CD4-positive, alpha-beta T cell treated with Interleukin-10 for 1 hour (primary cell): ENCODE measurements around the gene SH2D6.
"Not testable (repeated sequence)": the region's sequence is repeated elsewhere in the genome, so short reads cannot be mapped to it uniquely, and the experiment has no call there.

Experiments
- DNase-seq: peaks from one replicate; pipeline ENCODE4 v3.0.0-alpha.2; 2020

SH2D6 gene

DNA sequence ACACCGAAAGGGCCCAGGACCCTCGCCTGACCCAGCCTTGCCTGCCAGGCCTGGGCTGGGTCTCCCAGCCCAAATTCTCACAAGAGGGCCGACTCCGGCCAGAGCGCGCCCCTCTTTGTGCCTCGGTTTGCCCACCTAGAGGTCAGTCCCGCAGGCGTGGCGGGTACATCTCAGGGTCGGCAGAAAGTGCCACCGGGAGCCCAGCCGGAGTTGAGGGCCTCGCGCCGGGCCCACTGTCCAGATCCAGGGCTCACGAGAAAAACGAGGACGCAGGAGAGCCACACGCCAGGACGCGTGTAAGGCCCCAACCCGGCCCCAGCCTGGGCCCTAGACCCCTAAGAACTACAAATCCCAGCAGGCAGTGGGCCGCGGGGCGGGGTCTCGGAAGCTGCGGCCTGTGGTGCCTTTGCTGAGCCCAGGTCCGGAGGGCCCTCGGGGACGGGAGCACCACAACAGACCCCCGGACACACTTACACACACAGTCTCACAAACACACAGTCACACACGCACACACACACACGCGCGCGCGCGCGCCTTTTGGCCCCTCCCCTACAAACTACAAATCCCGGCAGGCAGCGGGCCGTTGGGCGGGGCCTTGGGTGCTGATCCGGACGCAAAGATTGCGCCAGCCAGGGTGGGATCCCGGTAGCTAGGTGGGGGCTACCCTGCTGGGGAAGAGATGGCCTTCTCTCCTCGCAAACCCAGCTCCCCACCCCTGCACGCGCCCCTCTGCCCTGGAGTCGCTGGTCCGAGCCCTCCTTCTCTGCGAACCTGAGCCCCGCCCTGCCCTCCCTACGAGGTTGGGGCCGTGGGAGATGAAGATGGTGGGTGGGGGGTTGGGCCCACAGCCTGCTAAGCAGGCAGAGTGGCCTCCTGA lies at the start of gene SH2D6:
TSS of gene SH2D6 (plus strand) at position 583 of the 877 bp plus-strand sequence. CDS start 10,752 bp downstream, outside the sequence.
- peak; percentile 86 for DNase-seq

DNA sequence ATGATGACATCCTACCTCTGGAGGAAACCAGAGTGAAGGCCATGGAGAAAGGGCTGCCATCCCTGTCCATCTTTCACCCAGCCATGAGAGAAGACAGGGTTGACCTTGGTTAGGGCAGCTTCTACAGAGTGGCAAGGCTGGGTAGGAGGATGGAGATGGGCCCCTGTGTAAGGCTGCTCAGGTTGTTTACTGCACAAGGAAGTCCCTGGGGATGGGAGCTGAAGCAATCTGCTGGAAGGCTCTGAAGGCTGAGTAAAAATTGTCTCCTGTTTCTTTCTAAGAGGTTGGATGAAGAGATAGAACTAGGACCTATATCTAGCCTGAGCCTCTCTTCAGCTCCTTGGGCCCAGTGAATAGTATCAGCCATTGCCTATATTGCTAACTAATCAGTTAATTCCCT lies 49.6 kb upstream of the SH2D6 start:
- no peak for DNase-seq

DNA sequence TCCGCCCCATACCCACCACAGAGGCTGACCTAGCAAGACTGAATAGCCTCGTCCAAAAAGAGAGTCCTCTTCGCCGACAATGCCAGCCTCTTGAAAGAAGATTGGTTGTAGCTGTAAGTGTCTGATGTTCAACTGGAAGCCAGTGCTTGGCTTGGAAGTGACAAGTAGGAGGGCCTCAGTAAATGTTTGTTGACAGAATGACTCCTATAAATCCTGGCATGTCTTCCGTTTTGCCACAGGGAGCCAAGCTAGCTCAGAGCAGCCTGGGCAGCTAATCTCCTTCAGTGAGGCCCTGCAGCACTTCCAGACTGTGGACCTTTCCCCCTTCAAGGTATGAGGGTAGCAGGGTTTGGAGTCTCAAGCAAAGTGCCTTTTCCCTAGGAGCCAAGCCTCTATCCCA lies 49.0 kb upstream of the SH2D6 start:
- no peak for DNase-seq

GRCh38 chr2:85371045-85371444 lies 47.5 kb upstream of the SH2D6 start:
- no peak for DNase-seq

- DNase-seq, result no peak
Measured at GRCh38 chr2:85376291-85377065, 42.0 kb upstream of the SH2D6 start.

DNA sequence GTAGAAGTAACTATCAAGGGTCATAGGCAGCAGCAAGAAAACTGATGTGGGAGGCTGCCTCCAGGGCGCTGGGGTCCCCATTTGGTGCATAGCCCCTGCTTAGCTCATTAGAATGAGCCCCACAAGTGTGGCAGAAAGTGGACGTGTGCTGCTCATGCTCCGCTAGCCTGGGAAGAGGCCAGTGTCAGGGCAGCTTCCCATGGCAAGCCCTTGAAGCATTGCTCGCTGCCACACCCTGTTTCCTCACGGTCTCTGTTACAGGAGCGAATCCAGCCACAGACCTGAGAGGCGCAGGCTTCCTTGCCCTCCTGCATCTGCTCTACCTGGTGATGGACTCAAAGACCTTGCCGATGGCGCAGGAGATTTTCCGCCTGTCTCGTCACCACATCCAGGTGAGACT lies 41.4 kb upstream of the SH2D6 start:
- no peak for DNase-seq

GRCh38 chr2:85378257-85378656 lies 40.3 kb upstream of the SH2D6 start:
- DNase-seq, result no peak

DNA sequence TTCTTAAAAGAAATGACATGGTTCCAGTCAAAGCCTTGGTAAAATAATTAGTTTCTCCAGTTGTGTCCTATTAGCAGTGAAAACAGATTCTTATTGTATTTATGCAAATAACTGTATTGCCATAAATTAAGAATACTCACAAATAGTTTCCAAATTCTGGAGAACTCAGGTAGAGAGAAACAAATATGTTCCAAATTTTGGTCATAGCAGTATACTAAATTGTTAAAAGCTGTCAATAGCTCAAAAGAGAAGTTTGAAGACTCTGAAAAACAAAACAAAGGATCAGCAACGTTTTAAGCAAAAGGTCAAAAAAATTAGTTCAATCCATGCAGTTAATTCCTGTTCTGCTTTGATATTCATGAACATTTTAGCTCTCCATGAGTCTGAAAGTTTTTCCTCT lies 38.5 kb upstream of the SH2D6 start:
- no peak for DNase-seq

- DNase-seq, result not testable (repeated sequence)
Measured at GRCh38 chr2:85383151-85383550, 35.4 kb upstream of the SH2D6 start.

- no peak for DNase-seq
Measured at GRCh38 chr2:85383850-85384249, 34.7 kb upstream of the SH2D6 start.

DNA sequence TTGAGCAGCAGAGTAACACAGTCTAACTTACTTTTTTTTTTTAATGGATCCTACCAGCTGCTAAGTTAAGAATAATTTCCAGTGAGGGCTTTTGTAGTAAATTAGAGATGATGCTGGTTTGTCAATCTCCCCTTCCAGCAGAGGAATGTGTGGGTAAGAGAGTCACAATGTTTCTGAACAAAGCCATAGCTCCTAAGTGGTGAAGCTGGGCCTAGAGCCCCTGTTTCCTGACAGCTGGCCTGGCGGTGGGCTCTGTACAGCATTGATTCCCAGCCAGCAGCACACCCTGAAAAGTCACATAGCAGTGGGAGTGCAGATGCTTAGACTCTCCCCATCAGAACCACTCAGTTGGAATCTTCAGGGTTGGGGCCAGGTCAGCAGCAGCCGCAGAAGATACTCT lies 32.8 kb upstream of the SH2D6 start:
- DNase-seq, result no peak

- DNase-seq, result no peak
Measured at GRCh38 chr2:85387754-85388153, 30.8 kb upstream of the SH2D6 start.

- DNase-seq, result no peak
Measured at GRCh38 chr2:85388878-85389538, 29.5 kb upstream of the SH2D6 start.

DNA sequence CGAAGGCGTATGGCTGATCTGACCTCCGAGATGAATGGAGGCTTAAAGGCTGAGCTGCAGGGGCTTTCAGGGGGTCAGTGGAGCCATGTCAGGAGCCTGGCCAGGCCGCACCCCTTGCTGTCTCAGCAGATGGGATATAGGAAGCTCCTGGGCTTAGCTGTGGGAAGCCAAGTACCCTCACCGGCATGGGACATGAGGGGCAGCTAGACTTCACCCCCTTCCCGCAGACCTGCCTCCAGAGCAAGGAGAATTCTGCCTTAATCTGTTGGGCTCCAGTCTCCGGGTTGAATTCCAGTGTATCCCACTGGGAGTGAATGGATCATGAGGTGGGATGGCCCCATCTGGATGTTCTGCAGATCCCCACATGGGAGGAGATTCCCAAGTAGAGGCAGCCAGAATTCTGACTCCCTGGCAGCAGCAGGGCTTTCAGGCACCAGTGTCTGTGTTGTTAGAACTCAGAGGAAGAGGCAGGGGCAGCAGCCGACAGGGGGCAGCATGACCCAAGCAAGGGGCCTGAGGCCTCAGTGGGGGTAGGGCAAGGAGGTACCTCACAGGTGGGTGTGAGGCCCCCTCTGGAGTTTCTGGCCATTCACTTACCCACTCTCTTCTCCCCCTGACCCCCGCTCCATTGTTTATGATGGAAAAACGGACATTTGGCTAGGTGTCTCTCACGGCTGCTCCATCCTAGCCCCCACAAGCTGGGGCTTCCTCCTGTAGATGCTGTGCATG lies 27.4 kb upstream of the SH2D6 start:
- DNase-seq, result peak; percentile 73

GRCh38 chr2:85393836-85394235 lies 24.7 kb upstream of the SH2D6 start:
- DNase-seq, result no peak

- no peak for DNase-seq
Measured at GRCh38 chr2:85394261-85394681, 24.2 kb upstream of the SH2D6 start.

- no peak for DNase-seq
Measured at GRCh38 chr2:85394976-85395375, 23.5 kb upstream of the SH2D6 start.

GRCh38 chr2:85395912-85396475 lies 22.5 kb upstream of the SH2D6 start:
- DNase-seq, result no peak

DNA sequence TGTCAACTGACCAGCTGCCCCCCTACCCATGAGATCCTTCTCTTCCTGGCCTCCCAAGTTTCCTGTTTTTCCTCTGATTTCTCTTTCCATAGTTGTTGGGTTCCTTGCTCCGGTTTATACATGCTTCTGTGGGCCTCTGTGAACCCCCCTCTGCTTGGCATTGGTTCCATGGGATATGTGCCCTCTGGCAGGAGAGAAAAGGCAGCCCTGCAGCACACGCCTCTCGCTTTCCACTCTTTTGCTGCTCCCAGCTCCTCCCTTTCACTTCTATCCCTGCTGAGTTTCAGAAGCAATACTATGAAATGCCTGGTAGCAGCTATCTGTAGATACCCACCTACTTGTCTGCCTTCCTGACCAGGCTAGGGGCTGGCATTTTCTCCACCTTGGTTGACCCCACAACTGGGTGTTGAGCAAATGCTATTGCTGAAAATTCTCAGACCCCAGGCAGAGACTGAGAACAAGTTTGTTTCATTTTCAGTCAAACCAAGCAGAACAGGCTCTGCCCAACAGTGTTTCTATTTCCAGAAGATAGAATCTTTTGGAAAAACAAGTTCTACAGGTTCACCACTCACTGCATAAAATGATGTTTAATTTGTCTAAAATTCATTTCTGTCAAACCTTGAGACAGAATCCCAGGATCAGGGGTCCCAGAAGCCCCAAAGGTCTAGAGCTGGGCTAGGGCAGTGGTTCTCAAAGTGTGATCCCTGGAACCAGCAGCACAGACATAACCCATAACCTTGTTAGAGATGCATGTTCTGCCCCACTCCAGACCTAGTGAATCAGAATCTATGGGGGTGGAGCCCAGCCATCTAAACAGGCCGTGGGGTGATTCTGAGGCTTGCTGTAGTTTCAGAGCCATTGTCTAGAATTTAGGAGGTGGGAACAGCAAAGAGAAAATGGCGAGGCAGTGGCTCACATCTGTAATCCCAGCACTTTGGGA lies 21.7 kb upstream of the SH2D6 start:
- no peak for DNase-seq

DNA sequence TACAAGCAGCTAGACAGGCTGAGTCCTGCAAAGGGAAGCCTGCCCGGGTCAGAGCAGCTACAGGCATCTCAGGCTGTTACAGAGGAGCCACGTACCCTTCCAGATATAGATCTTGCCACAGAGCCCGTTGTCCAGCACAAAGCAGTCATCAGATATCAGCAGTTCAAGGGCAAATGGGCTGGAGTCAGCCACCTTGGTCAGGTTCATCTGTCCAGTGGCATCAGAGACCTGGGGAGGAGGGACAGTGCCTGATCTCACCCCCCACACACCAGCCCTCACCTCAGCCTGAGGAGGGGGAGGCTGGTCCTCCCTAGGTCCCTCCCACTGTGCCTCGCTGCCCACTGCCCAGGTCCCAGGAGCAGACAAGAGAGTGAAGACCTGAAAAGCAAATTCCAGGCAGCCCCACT lies 20.6 kb upstream of the SH2D6 start:
- DNase-seq, result no peak
